ENCODE data around the gene MCRS1. TPM values are rescaled to one million over a fixed set of nuclear protein-coding genes. Genes with fewer than 3 reads are reported as not detected.

Gene MCRS1
- total and polyA plus RNA-seq, 4 donors = 20.0 to 33.1 (median 26.1) TPM

DNA sequence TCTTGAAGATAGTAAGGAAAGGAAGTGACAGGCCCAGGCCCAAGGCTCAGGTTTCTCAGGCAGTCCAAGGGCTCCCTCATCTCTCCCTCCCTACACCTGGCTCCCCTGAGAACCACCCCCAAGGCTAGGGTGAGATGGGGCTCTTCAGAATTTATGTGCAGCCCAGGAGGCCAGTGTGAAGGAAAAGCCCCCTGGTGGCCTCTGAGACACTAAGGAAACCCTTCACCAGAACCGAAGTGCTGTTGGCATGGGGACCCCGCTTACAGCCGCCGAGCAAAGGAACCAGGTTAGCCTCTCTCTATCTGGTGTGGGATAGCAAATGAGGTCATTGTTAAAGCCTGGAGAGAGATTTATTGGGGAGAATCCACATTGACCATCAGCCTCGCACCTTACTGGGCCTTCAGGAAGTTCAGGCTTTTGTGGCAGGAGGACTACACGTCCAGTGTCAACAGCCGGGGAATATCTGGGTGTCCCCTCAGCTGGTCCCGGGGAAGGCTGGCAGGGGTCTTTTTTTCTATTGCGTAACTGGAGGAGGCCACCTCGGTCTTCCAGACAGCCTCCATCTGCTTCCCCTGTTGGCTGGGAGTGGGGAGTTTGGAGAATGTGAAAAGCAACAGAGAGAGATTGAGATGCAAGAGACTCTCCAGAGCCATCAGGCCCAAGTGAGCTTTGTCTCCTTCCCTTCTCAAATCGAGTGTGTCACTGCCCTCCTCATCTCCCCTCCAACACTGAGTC lies 19.4 kb upstream of the MCRS1 start:
- no peaks in the 10 kb centered on the region for H3K9me3 ChIP-seq (ENCODE audit: control insufficient read depth in 4 of 4, low read length in 3 of 4)
- WGBS = 94% methylated on average over 11 of the region's 11 CpGs
- H3K36me3 ChIP-seq (ENCODE audit: control insufficient read depth in 4 of 4, insufficient read depth in 3 of 4, low read depth in 1 of 4, low read length in 3 of 4) = peaks cover 0 to 2% (median 0%) of the 10 kb centered on the region in 4 donors
- peaks cover 0 to 4% (median 0%) of the 10 kb centered on the region in 4 donors for H3K4me1 ChIP-seq (ENCODE audit: control insufficient read depth in 4 of 4, insufficient read depth in 4 of 4, low read length in 3 of 4)
- no peaks in the 10 kb centered on the region for H3K27me3 ChIP-seq (ENCODE audit: control insufficient read depth in 4 of 4, insufficient read depth in 4 of 4, low read length in 3 of 4)
- TF ChIP-seq JUND (IDR thresholded peaks at IDR 0.05) (no peak), HNF4G (IDR thresholded peaks at IDR 0.05) (no peak), RXRA (IDR thresholded peaks at IDR 0.05) (no peak), NR2F2 (IDR thresholded peaks at IDR 0.05) (no peak), EGR1 (IDR thresholded peaks at IDR 0.05; ENCODE audit: low read depth in 2 of 2) (no peak), TAF1 (conservative IDR thresholded peaks at IDR 0.05) (no peak), GABPA (IDR thresholded peaks at IDR 0.05 in 1 of 2, conservative IDR thresholded peaks at IDR 0.05 in 1 of 2) (no peak), HNF4A (conservative IDR thresholded peaks at IDR 0.05) (no peak), FOXA2 (IDR thresholded peaks at IDR 0.05) (no peak), YY1 (IDR thresholded peaks at IDR 0.05) (no peak), FOXA1 (IDR thresholded peaks at IDR 0.05) (no peak), SP1 (IDR thresholded peaks at IDR 0.05) (no peak)
- TF ChIP-seq, protein P1, sequence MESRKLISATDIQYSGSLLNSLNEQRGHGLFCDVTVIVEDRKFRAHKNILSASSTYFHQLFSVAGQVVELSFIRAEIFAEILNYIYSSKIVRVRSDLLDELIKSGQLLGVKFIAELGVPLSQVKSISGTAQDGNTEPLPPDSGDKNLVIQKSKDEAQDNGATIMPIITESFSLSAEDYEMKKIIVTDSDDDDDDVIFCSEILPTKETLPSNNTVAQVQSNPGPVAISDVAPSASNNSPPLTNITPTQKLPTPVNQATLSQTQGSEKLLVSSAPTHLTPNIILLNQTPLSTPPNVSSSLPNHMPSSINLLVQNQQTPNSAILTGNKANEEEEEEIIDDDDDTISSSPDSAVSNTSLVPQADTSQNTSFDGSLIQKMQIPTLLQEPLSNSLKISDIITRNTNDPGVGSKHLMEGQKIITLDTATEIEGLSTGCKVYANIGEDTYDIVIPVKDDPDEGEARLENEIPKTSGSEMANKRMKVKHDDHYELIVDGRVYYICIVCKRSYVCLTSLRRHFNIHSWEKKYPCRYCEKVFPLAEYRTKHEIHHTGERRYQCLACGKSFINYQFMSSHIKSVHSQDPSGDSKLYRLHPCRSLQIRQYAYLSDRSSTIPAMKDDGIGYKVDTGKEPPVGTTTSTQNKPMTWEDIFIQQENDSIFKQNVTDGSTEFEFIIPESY (IDR thresholded peaks at IDR 0.05) = no peak
- TF ChIP-seq, protein P2, sequence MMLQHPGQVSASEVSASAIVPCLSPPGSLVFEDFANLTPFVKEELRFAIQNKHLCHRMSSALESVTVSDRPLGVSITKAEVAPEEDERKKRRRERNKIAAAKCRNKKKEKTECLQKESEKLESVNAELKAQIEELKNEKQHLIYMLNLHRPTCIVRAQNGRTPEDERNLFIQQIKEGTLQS (IDR thresholded peaks at IDR 0.05) = no peak
- TF ChIP-seq, protein P3, sequence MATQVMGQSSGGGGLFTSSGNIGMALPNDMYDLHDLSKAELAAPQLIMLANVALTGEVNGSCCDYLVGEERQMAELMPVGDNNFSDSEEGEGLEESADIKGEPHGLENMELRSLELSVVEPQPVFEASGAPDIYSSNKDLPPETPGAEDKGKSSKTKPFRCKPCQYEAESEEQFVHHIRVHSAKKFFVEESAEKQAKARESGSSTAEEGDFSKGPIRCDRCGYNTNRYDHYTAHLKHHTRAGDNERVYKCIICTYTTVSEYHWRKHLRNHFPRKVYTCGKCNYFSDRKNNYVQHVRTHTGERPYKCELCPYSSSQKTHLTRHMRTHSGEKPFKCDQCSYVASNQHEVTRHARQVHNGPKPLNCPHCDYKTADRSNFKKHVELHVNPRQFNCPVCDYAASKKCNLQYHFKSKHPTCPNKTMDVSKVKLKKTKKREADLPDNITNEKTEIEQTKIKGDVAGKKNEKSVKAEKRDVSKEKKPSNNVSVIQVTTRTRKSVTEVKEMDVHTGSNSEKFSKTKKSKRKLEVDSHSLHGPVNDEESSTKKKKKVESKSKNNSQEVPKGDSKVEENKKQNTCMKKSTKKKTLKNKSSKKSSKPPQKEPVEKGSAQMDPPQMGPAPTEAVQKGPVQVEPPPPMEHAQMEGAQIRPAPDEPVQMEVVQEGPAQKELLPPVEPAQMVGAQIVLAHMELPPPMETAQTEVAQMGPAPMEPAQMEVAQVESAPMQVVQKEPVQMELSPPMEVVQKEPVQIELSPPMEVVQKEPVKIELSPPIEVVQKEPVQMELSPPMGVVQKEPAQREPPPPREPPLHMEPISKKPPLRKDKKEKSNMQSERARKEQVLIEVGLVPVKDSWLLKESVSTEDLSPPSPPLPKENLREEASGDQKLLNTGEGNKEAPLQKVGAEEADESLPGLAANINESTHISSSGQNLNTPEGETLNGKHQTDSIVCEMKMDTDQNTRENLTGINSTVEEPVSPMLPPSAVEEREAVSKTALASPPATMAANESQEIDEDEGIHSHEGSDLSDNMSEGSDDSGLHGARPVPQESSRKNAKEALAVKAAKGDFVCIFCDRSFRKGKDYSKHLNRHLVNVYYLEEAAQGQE (IDR thresholded peaks at IDR 0.05) = no peak
- TF ChIP-seq, protein P4, sequence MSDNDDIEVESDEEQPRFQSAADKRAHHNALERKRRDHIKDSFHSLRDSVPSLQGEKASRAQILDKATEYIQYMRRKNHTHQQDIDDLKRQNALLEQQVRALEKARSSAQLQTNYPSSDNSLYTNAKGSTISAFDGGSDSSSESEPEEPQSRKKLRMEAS (IDR thresholded peaks at IDR 0.05) = no peak
- TF ChIP-seq, protein P5, sequence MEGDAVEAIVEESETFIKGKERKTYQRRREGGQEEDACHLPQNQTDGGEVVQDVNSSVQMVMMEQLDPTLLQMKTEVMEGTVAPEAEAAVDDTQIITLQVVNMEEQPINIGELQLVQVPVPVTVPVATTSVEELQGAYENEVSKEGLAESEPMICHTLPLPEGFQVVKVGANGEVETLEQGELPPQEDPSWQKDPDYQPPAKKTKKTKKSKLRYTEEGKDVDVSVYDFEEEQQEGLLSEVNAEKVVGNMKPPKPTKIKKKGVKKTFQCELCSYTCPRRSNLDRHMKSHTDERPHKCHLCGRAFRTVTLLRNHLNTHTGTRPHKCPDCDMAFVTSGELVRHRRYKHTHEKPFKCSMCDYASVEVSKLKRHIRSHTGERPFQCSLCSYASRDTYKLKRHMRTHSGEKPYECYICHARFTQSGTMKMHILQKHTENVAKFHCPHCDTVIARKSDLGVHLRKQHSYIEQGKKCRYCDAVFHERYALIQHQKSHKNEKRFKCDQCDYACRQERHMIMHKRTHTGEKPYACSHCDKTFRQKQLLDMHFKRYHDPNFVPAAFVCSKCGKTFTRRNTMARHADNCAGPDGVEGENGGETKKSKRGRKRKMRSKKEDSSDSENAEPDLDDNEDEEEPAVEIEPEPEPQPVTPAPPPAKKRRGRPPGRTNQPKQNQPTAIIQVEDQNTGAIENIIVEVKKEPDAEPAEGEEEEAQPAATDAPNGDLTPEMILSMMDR (IDR thresholded peaks at IDR 0.05; ENCODE audit: low read depth, low read length, missing input control) = no peak
- no peak overlapping the region for H3K27ac ChIP-seq (ENCODE audit: low read depth in 1 of 2, low read length in 2 of 2)
- DNase-seq (ENCODE audit: low spot score) = no peak
- H3K4me3 ChIP-seq (ENCODE audit: low read depth in 1 of 3, low read length in 3 of 3) = no peak overlapping the region
- H3K9ac ChIP-seq (ENCODE audit: low read depth in 1 of 2, low read length in 2 of 2) = no peak overlapping the region
